GM19035 (cell line): ENCODE data around the gene GPR31.
"Not testable (repeated sequence)": the region's sequence is repeated elsewhere in the genome, so short reads cannot be mapped to it uniquely, and the experiment has no call there.

Experiments
- ATAC-seq: cut with Tn5 transposase; IDR thresholded peaks from one replicate; pipeline ENCODE4 v1.9.1; 2021; ENCODE audit not compliant: unreplicated experiment

GPR31 gene

GRCh38 chr6:167167699-167168098 lies 9.9 kb upstream of the GPR31 start:
- not testable (repeated sequence) for ATAC-seq

GRCh38 chr6:167165858-167166471 lies 8.2 kb upstream of the GPR31 start:
- ATAC-seq = no peak

- no peak for ATAC-seq
Observed at GRCh38 chr6:167164261-167164660, 6.5 kb upstream of the GPR31 start.

- ATAC-seq = no peak
Observed at GRCh38 chr6:167163476-167164011, 5.8 kb upstream of the GPR31 start.

- ATAC-seq = no peak
Observed at GRCh38 chr6:167162591-167162990, 4.8 kb upstream of the GPR31 start.

GRCh38 chr6:167161851-167162467 lies 4.2 kb upstream of the GPR31 start:
- no peak for ATAC-seq

GRCh38 chr6:167157414-167157813 lies 366 bp downstream of the GPR31 start:
- ATAC-seq = no peak

GRCh38 chr6:167154895-167155294 lies 2.9 kb downstream of the GPR31 start:
- ATAC-seq = no peak

- no peak for ATAC-seq
Observed at GRCh38 chr6:167154291-167154690, 3.5 kb downstream of the GPR31 start.

- peak; percentile 50 for ATAC-seq
Observed at GRCh38 chr6:167153521-167153959, 4.2 kb downstream of the GPR31 start.

- ATAC-seq = peak; percentile 55
Observed at GRCh38 chr6:167152862-167153261, 4.9 kb downstream of the GPR31 start.

GRCh38 chr6:167151648-167152047 lies 6.1 kb downstream of the GPR31 start:
- ATAC-seq = no peak

GRCh38 chr6:167150941-167151549 lies 6.7 kb downstream of the GPR31 start:
- peak; percentile 61 for ATAC-seq

GRCh38 chr6:167148997-167149396 lies 8.8 kb downstream of the GPR31 start:
- no peak for ATAC-seq

GRCh38 chr6:167148021-167148420 lies 9.8 kb downstream of the GPR31 start:
- ATAC-seq = no peak

- no peak for ATAC-seq
Observed at GRCh38 chr6:167146977-167147376, 10.8 kb downstream of the GPR31 start.

- no peak for ATAC-seq
Observed at GRCh38 chr6:167146135-167146534, 11.6 kb downstream of the GPR31 start.

- ATAC-seq = no peak
Observed at GRCh38 chr6:167145461-167145860, 12.3 kb downstream of the GPR31 start.

- ATAC-seq = no peak
Observed at GRCh38 chr6:167143041-167143440, 14.7 kb downstream of the GPR31 start.

GRCh38 chr6:167142433-167142761 lies 15.4 kb downstream of the GPR31 start:
- ATAC-seq = no peak

- peak; percentile 69 for ATAC-seq
Observed at GRCh38 chr6:167141667-167142432, 15.9 kb downstream of the GPR31 start.
